GM19395 (cell line): Measurements from ENCODE around the gene RAC3.
"Not testable (repeated sequence)": the region's sequence is repeated elsewhere in the genome, so short reads cannot be mapped to it uniquely, and the experiment has no call there.

Experiments used
- ATAC-seq: cut with Tn5 transposase; IDR thresholded peaks from one replicate; pipeline ENCODE4 v1.9.1; 2021; ENCODE audit warnings: mild to moderate bottlenecking, moderate library complexity; ENCODE audit not compliant: unreplicated experiment

RAC3 gene

GRCh38 chr17:82037889-82038195 lies 6.4 kb downstream of the RAC3 start:
- ATAC-seq = no peak

GRCh38 chr17:82038796-82039409 lies 7.4 kb downstream of the RAC3 start:
- ATAC-seq = not testable (repeated sequence)

- no peak for ATAC-seq
Measured at GRCh38 chr17:82039695-82040299, 8.3 kb downstream of the RAC3 start.

- no peak for ATAC-seq
Measured at GRCh38 chr17:82041144-82041814, 9.8 kb downstream of the RAC3 start.

- ATAC-seq = no peak
Measured at GRCh38 chr17:82042649-82043048, 11.2 kb downstream of the RAC3 start.

GRCh38 chr17:82043507-82043906 lies 12.0 kb downstream of the RAC3 start:
- ATAC-seq = no peak

- ATAC-seq = no peak
Measured at GRCh38 chr17:82045936-82046484, 14.5 kb downstream of the RAC3 start.

- no peak for ATAC-seq
Measured at GRCh38 chr17:82046903-82047302, 15.4 kb downstream of the RAC3 start.

GRCh38 chr17:82047379-82047778 lies 15.9 kb downstream of the RAC3 start:
- no peak for ATAC-seq

- no peak for ATAC-seq
Measured at GRCh38 chr17:82047914-82048570, 16.6 kb downstream of the RAC3 start.

GRCh38 chr17:82048571-82048971 lies 17.1 kb downstream of the RAC3 start:
- ATAC-seq = no peak

- ATAC-seq = no peak
Measured at GRCh38 chr17:82049106-82049505, 17.6 kb downstream of the RAC3 start.

- ATAC-seq = no peak
Measured at GRCh38 chr17:82049521-82049971, 18.1 kb downstream of the RAC3 start.

- ATAC-seq = no peak
Measured at GRCh38 chr17:82050152-82050760, 18.8 kb downstream of the RAC3 start.

- no peak for ATAC-seq
Measured at GRCh38 chr17:82050761-82051641, 19.5 kb downstream of the RAC3 start.

GRCh38 chr17:82051776-82052637 lies 20.5 kb downstream of the RAC3 start, which contains the start of the genes GPS1 and RFNG:
GPS1 (plus strand) TSS chr17:82051898; CDS start chr17:82051932, 34 bp downstream.
RFNG (minus strand) TSS chr17:82051811; CDS start chr17:82051766, 45 bp downstream.
- ATAC-seq = peak; percentile 60

- no peak for ATAC-seq
Measured at GRCh38 chr17:82052638-82053059, 21.2 kb downstream of the RAC3 start.

- ATAC-seq = no peak
Measured at GRCh38 chr17:82053130-82053529, 21.7 kb downstream of the RAC3 start.
